HEK293 (cell line): ENCODE measurements around the gene NEK1.

Experiments used
- GLI4 ChIP-seq: fragments of 450-650 bp; formaldehyde crosslinking; IDR thresholded peaks from 2 replicates; pipeline ENCODE4 v1.5.1; 2016; ENCODE audit warnings: missing biosample characterization, missing genetic modification characterization
- TRIM28 ChIP-seq: IDR thresholded peaks from 2 replicates; pipeline ENCODE4 v1.6.1; 2011; ENCODE audit warnings: low read length, control low read depth, borderline replicate concordance
- ZNF184 ChIP-seq: fragments of 450-650 bp; IDR thresholded peaks from 2 replicates; pipeline ENCODE4 v1.5.1; 2018; ENCODE audit warnings: missing biosample characterization, mild to moderate bottlenecking, missing genetic modification characterization
- ZNF423 ChIP-seq: fragments of 450-650 bp; formaldehyde crosslinking; IDR thresholded peaks from 2 replicates; pipeline ENCODE4 v1.5.1; 2016; ENCODE audit warnings: missing biosample characterization, missing genetic modification characterization
- TF ChIP-seq, protein P1 (sequence below): fragments of 450-650 bp; formaldehyde crosslinking; IDR thresholded peaks from 2 replicates; pipeline ENCODE4 v1.5.1; 2016; ENCODE audit warnings: missing biosample characterization, missing genetic modification characterization
- TF ChIP-seq, protein P2 (sequence below): fragments of 450-650 bp; formaldehyde crosslinking; IDR thresholded peaks from 2 replicates; pipeline ENCODE4 v1.5.1; 2016; ENCODE audit warnings: missing biosample characterization, missing genetic modification characterization
- TF ChIP-seq, protein P3 (sequence below): fragments of 450-650 bp; formaldehyde crosslinking; IDR thresholded peaks from 2 replicates; pipeline ENCODE4 v1.5.1; 2017; ENCODE audit warnings: missing biosample characterization, missing genetic modification characterization

DNA sequence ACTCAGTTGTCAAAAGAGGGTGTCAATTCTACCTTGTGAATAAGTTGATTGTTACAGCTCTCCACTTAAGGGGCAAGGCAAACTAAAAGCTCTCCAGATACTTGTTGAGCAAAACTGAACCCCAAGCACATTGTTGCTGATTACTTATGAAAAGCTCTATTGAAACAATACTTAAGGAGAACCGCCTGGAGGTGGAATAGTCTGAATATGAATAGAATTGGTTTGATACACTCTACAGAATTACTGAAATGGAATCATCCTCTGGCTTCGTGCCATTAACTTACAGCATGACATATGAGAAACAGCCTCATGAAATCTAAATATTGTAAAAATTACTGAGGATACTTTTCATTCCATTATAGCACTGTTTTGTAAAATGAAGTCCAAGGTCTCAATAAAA is 214.6 kb downstream of the NEK1 start:
- TF ChIP-seq, protein P1, sequence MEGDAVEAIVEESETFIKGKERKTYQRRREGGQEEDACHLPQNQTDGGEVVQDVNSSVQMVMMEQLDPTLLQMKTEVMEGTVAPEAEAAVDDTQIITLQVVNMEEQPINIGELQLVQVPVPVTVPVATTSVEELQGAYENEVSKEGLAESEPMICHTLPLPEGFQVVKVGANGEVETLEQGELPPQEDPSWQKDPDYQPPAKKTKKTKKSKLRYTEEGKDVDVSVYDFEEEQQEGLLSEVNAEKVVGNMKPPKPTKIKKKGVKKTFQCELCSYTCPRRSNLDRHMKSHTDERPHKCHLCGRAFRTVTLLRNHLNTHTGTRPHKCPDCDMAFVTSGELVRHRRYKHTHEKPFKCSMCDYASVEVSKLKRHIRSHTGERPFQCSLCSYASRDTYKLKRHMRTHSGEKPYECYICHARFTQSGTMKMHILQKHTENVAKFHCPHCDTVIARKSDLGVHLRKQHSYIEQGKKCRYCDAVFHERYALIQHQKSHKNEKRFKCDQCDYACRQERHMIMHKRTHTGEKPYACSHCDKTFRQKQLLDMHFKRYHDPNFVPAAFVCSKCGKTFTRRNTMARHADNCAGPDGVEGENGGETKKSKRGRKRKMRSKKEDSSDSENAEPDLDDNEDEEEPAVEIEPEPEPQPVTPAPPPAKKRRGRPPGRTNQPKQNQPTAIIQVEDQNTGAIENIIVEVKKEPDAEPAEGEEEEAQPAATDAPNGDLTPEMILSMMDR (tag by site-specific recombination) = no peak
- TF ChIP-seq, protein P2, sequence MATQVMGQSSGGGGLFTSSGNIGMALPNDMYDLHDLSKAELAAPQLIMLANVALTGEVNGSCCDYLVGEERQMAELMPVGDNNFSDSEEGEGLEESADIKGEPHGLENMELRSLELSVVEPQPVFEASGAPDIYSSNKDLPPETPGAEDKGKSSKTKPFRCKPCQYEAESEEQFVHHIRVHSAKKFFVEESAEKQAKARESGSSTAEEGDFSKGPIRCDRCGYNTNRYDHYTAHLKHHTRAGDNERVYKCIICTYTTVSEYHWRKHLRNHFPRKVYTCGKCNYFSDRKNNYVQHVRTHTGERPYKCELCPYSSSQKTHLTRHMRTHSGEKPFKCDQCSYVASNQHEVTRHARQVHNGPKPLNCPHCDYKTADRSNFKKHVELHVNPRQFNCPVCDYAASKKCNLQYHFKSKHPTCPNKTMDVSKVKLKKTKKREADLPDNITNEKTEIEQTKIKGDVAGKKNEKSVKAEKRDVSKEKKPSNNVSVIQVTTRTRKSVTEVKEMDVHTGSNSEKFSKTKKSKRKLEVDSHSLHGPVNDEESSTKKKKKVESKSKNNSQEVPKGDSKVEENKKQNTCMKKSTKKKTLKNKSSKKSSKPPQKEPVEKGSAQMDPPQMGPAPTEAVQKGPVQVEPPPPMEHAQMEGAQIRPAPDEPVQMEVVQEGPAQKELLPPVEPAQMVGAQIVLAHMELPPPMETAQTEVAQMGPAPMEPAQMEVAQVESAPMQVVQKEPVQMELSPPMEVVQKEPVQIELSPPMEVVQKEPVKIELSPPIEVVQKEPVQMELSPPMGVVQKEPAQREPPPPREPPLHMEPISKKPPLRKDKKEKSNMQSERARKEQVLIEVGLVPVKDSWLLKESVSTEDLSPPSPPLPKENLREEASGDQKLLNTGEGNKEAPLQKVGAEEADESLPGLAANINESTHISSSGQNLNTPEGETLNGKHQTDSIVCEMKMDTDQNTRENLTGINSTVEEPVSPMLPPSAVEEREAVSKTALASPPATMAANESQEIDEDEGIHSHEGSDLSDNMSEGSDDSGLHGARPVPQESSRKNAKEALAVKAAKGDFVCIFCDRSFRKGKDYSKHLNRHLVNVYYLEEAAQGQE = no peak
- no peak for TF ChIP-seq TRIM28
- TF ChIP-seq, protein P3, sequence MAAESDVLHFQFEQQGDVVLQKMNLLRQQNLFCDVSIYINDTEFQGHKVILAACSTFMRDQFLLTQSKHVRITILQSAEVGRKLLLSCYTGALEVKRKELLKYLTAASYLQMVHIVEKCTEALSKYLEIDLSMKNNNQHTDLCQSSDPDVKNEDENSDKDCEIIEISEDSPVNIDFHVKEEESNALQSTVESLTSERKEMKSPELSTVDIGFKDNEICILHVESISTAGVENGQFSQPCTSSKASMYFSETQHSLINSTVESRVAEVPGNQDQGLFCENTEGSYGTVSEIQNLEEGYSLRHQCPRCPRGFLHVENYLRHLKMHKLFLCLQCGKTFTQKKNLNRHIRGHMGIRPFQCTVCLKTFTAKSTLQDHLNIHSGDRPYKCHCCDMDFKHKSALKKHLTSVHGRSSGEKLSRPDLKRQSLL (tag by site-specific recombination) = no peak
- TF ChIP-seq GLI4 (tag by site-specific recombination) = no peak
- TF ChIP-seq ZNF184 (tag by site-specific recombination) = no peak
- TF ChIP-seq ZNF423 (tag by site-specific recombination) = no peak
